ENCODE measurements around the gene TSPAN6. TPM values are rescaled to one million over a fixed set of nuclear protein-coding genes. Genes with fewer than 3 reads are reported as not detected.
A peak's percentile ranks its signal among the peaks of the same experiment; 100 is the strongest.

Gene TSPAN6
- total RNA-seq, 4 donors from 2014 or later = 27.3 to 55.5 (median 38.4) TPM

- no peak for ATAC-seq (ENCODE audit: low FRiP score)
- DNase-seq (ENCODE audit: low spot score) = no peak
- TF ChIP-seq CTCF (IDR thresholded peaks at IDR 0.05) = no peak
These were observed 6.6 kb upstream of the TSPAN6 start for GRCh38 chrX:100643212-100643611.

GRCh38 chrX:100642290-100642689 is 5.7 kb upstream of the TSPAN6 start:
- no peak for TF ChIP-seq CTCF (IDR thresholded peaks at IDR 0.05)
- DNase-seq (ENCODE audit: low spot score) = no peak
- no peak for ATAC-seq (ENCODE audit: low FRiP score)

- TF ChIP-seq CTCF (IDR thresholded peaks at IDR 0.05) = no peak
- ATAC-seq (ENCODE audit: low FRiP score) (peak; percentile 25), DNase-seq (ENCODE audit: low spot score) (no peak)
These were observed 651 bp downstream of the TSPAN6 start for GRCh38 chrX:100635989-100636320.

- no peak for DNase-seq (ENCODE audit: low spot score)
- TF ChIP-seq CTCF (IDR thresholded peaks at IDR 0.05) = no peak
These were observed 1.6 kb downstream of the TSPAN6 start for GRCh38 chrX:100635040-100635439.

GRCh38 chrX:100625985-100626491 is 10.6 kb downstream of the TSPAN6 start:
- ATAC-seq (ENCODE audit: low FRiP score) (no peak), DNase-seq (ENCODE audit: low spot score) (no peak)
- no peak for TF ChIP-seq CTCF (IDR thresholded peaks at IDR 0.05)

More at GRCh38 chrX:100635040-100635439, 1.6 kb downstream of the TSPAN6 start:
- no peak for ATAC-seq (ENCODE audit: low FRiP score)

- no peak for TF ChIP-seq CTCF (IDR thresholded peaks at IDR 0.05)
- DNase-seq (ENCODE audit: low spot score) = no peak
- no peak for ATAC-seq (ENCODE audit: low FRiP score)
These were observed 13.6 kb downstream of the TSPAN6 start for GRCh38 chrX:100623001-100623400.

- no peak for TF ChIP-seq CTCF (IDR thresholded peaks at IDR 0.05)
- no peak for ATAC-seq (ENCODE audit: low FRiP score)
- DNase-seq (ENCODE audit: low spot score) = no peak
These were observed 21.6 kb downstream of the TSPAN6 start for GRCh38 chrX:100615005-100615404.

Data from omental fat pad (tissue), 4 donors.